HG02571 (cell line): ENCODE results near the gene PALMD.

Experiments used
- ATAC-seq: cut with Tn5 transposase; IDR thresholded peaks from one replicate; pipeline ENCODE4 v1.9.1; 2021; ENCODE audit warnings: mild to moderate bottlenecking, moderate library complexity; ENCODE audit not compliant: unreplicated experiment

PALMD gene

GRCh38 chr1:99737016-99737415, 91.1 kb downstream of the PALMD start:
- ATAC-seq, result no peak

GRCh38 chr1:99738858-99739465, 93.0 kb downstream of the PALMD start:
- no peak for ATAC-seq

- no peak for ATAC-seq
These were observed 94.2 kb downstream of the PALMD start for GRCh38 chr1:99740141-99740540.
